GM21737 (cell line): ENCODE measurements around the gene RBM48.
"Not testable (repeated sequence)": the region's sequence is repeated elsewhere in the genome, so short reads cannot be mapped to it uniquely, and the experiment has no call there.

ENCODE experiments used
- ATAC-seq: cut with Tn5 transposase; IDR thresholded peaks from one replicate; pipeline ENCODE4 v1.9.1; 2021; ENCODE audit warnings: mild to moderate bottlenecking, moderate library complexity; ENCODE audit not compliant: unreplicated experiment

RBM48 gene

DNA sequence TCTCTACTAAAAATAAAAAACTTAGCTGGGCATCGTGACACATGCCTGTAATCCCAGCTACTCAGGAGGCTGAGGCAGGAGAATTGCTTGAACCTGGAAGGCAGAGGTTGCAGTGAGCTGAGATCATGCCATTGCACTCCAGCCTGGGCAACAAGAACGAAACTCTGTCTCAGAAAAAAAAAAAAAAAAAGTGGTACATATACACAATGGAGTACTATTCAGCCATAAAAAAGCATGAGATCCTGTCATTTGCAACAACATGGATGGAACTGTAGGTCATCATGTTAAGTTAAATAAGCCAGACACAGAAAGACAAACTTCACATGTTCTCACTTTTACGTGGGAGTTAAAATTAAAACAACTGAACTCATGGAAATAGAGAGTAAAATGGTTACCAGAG, 14.9 kb downstream of the RBM48 start:
- ATAC-seq, result not testable (repeated sequence)

- not testable (repeated sequence) for ATAC-seq
Measured at GRCh38 chr7:92545116-92545515, 16.5 kb downstream of the RBM48 start.

DNA sequence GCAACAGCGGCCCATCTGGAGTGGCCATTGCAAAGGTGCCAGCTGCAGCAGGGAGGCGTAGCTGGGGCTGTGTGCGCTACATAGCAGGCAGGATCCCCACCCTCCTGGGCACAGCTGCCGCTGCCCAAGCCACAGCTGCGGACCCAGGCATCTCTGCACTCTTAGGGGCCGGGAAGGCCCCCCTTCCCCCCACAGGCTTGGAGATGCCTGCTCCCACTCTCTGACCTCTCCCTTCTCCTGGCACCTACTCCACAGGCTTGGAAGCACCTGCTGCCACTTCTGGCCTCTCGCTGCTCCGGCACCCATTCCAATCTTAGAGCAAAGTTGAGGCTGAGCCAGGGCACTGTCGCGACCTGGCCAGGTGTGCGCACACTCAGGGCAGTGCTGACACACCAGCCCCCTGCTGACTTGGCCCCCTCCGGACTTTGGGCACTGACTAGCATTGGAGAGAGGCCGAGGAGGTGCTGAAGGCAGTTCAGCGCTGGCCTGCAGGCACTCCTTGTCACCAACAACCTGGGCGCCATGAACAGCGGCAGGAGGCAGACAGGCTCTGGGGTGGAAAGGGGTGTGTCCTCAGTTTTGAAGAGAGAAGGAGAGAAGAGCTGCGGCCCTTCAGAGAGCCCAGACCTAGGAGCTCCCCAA, 18.4 kb downstream of the RBM48 start:
- ATAC-seq, result no peak

- no peak for ATAC-seq
Measured at GRCh38 chr7:92547579-92547978, 19.0 kb downstream of the RBM48 start.

DNA sequence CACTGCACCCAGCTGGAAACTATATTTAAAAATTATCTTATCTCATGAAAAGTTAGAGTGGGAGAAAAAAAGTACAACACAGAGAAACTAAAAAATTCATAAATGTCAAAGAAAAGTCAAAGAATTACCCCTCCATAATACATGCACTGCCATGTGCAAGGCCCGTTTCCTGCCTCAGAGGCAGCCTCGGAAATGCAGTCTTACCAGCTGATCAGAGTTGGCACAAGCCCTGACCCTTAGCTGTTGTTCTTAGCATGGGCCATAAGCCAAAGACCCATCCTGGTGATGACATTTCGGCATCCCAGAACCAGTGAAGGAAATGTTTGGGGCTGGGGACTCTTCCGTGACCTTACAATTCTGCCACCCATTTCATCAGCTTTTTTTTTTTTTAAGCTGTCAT, 21.6 kb downstream of the RBM48 start:
- ATAC-seq, result no peak

- no peak for ATAC-seq
Measured at GRCh38 chr7:92557249-92557648, 28.7 kb downstream of the RBM48 start.

DNA sequence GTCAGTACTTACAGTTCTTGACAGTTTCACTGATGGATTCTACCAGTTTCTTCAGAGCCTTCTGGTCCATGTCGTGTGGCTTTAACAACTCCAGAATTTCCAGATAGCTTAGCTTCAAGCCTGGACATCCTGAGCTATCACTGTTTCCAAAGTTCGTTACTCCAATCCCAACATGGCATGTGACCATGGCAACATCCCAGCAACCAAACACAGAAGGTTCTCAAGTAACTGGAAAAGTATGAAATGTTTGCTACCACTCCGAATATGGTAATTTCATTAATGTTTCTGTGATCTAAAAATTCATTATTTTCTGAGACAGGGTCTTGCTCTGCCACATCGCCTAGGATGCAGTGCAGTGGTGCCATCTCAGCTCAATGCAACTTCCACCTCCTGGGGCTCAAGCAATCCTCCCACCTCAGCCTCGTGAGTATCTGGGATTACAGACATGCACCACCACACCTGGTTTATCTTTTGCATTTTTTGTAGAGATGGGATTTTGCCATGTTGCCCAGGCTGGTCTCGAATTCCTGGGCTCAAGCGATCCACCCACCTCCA, 29.3 kb downstream of the RBM48 start:
- no peak for ATAC-seq

DNA sequence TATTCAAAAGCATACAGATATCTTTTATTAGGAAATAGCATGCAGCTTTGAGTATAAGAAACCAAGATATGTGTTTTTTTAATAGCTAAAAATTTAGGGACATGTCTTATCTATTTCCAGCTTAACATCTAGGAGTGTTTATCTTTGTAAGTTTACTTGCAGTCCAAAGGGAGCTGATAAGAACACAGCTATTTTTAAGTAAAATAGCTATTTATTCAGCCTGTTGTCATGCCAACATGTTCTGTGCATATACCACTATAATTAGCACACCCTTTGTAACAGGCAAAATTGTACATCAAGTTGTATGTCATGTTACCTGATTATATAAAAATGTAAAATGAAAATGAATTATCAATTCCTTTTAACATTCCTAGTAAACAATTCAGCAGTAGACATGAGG, 32.0 kb downstream of the RBM48 start:
- no peak for ATAC-seq

GRCh38 chr7:92563345-92563744, 34.8 kb downstream of the RBM48 start:
- ATAC-seq, result no peak

DNA sequence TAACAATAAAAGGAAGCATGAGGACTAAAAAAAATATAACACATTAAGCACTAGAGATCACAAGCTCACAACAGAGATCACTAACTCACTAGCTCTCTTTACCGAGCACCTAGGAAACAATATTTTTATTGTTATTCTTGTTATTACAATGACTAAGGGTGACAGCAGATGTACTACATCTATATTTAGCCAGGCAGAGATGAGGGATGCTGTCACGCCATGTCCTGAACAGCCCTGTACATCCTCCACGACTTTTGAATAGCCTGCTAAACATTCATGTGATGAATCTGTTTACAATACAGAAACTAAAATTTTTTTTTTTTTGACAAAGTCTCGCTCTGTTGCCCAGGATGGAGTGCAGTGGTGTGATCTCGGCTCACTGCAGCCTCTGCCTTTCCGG, 38.9 kb downstream of the RBM48 start:
- ATAC-seq, result no peak

GRCh38 chr7:92569137-92569536, 40.5 kb downstream of the RBM48 start:
- no peak for ATAC-seq

DNA sequence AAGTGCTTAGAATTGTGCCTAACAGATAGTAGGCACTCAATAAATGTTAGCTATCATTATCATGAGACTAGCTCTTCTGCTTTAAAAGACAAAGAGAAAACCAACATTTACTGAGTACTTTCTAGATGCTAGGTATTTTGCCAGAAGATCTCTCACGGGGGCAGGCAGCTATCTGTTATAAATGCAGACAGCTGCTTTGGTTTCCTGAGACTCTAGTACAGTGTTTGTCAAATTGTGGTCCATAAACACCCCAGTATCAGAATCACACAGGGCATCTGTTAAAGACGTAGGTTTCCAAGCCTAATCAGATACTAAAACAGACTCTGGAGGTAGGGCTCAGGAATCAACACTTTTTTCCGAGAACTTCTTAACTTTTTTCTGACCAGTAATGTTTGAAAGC, 47.7 kb downstream of the RBM48 start:
- ATAC-seq, result no peak

- ATAC-seq, result no peak
Measured at GRCh38 chr7:92582948-92583347, 54.4 kb downstream of the RBM48 start.

DNA sequence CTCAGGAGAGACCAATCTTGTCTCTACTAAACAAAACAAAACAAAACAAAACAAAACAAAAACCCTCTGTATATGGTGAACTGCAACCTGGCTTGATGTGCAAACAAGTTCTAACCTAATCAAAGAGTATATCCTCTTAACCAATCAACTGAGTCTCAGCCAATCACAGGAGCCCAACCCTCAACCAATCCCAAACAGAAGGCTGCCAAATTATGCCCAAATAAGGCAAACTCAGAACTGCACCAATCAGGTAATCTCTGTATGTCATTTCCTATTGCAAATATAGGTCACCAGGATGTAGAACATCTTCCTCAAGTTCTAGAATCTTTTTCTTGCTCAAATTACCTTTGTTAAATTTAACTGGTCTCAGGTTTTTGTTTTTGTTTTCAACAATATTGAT, 56.4 kb downstream of the RBM48 start:
- no peak for ATAC-seq

- ATAC-seq, result no peak
Measured at GRCh38 chr7:92586403-92586802, 57.8 kb downstream of the RBM48 start.

DNA sequence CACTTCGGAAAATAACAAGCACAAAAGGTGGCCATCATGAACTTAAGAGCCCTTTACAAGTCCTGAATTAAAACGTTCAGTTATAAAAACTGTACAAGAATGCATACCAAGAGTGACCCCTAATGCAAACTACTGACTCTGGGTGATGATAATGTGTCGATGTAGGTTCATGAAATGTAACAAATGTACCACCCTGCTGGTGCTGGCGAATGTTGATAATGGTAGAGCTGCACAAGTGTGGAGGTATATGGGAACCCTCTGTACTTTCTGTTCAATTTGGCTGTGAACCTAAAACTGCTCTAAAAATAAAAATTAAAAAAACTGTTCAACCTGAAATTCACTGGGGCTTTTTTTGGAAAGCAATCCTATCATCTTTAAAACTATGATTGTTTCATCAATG, 58.2 kb downstream of the RBM48 start:
- no peak for ATAC-seq
